ENCODE data around the gene SF3B6. TPM values are rescaled to one million over a fixed set of nuclear protein-coding genes. Genes with fewer than 3 reads are reported as not detected.
A peak's percentile ranks its signal among the peaks of the same experiment; 100 is the strongest.

Gene SF3B6
- total and polyA plus RNA-seq, 9 of the 15 experiments (the other 6 are each of a cell fraction or from before 2014, with no cell fraction given), result 146 to 591 (median 295) TPM

GRCh38 chr2:24046930-24047702 is 29.0 kb downstream of the SF3B6 start, which contains the start of gene WDCP (continued):
- TF ChIP-seq TCFL5 (CRISPR knock-in tag; conservative IDR thresholded peaks at IDR 0.05), result no peak
- TF ChIP-seq PRMT5 (CRISPR knock-in tag; IDR thresholded peaks at IDR 0.05), result no peak
- no peak for TF ChIP-seq ZNF134 (CRISPR knock-in tag; conservative IDR thresholded peaks at IDR 0.05)
- TF ChIP-seq FOXM1 (IDR thresholded peaks at IDR 0.05; ENCODE audit: low read depth), result no peak
- TF ChIP-seq FOXM1 (CRISPR knock-in tag; IDR thresholded peaks at IDR 0.05; ENCODE audit: low read depth), result no peak
- TF ChIP-seq COPS2 (conservative IDR thresholded peaks at IDR 0.05), result no peak
- no peak; the same call in 1 of the 2 replicates for TF ChIP-seq ELF1 (tag; IDR thresholded peaks at IDR 0.05)
- TF ChIP-seq ARID3A (IDR thresholded peaks at IDR 0.05; ENCODE audit: borderline replicate concordance, low read depth, low read length), result 0 out of 2 replicates have a peak, but pooled peaks have one; percentile 50
- 0 out of 2 replicates have a peak, but pooled peaks have one; percentile 26 for TF ChIP-seq AFF4 (CRISPR knock-in tag; IDR thresholded peaks at IDR 0.05)
- peak; percentile 55 to 79; a peak in 3 of 4 replicates for TF ChIP-seq MNT (conservative IDR thresholded peaks at IDR 0.05)
- TF ChIP-seq ZNF277 (CRISPR knock-in tag; IDR thresholded peaks at IDR 0.05; ENCODE audit: borderline replicate concordance), result no peak
- no peak for TF ChIP-seq ZNF668 (CRISPR knock-in tag; IDR thresholded peaks at IDR 0.05)
- TF ChIP-seq FIP1L1 (IDR thresholded peaks at IDR 0.05; ENCODE audit: low read depth, low read length, poor library complexity, severe bottlenecking), result no peak
- peak; percentile 75 for TF ChIP-seq MAX (CRISPR knock-in tag; IDR thresholded peaks at IDR 0.05)
- no peak for TF ChIP-seq MCM2 (IDR thresholded peaks at IDR 0.05; ENCODE audit: low read depth)
- TF ChIP-seq HMGN3 (IDR thresholded peaks at IDR 0.05; ENCODE audit: borderline replicate concordance, extremely low read depth, insufficient read length, low read depth, low read length), result no peak
- TF ChIP-seq HMG20B (CRISPR knock-in tag; IDR thresholded peaks at IDR 0.05), result no peak
- TF ChIP-seq ERF (CRISPR knock-in tag; IDR thresholded peaks at IDR 0.05), result no peak
- TF ChIP-seq PHF20 (IDR thresholded peaks at IDR 0.05; ENCODE audit: partially characterized antibody), result peak; percentile 83

Measured in K562 (cell line).